GM12878 (cell line): ENCODE results near the gene NUDT22. TPM values are rescaled to one million over a fixed set of nuclear protein-coding genes. Genes with fewer than 3 reads are reported as not detected.
A peak's percentile ranks its signal among the peaks of the same experiment; 100 is the strongest.

Source experiments
- CTCF ChIP-seq, 3 experiments: IDR thresholded peaks in 2 of 3; conservative IDR thresholded peaks in 1 of 3; 2 replicates each; pipeline ENCODE4 v1.5.1; 2011; ENCODE audit warnings: low read depth in 3 of 3, low read length in 3 of 3, mild to moderate bottlenecking in 3 of 3, control low read depth in 2 of 3, moderate library complexity in 2 of 3, inconsistent platforms in 1 of 3, mixed read lengths in 1 of 3; ENCODE audit not compliant: control insufficient read depth in 2 of 3, insufficient read depth in 1 of 3; ENCODE audit errors: extremely low read depth in 1 of 3
- DPF2 ChIP-seq: fragments of 450-650 bp; IDR thresholded peaks from 2 replicates; pipeline ENCODE4 v1.6.1; 2017; ENCODE audit warnings: mild to moderate bottlenecking
- ESRRA ChIP-seq: IDR thresholded peaks from 2 replicates; pipeline ENCODE4 v1.6.1; 2012; ENCODE audit warnings: mild to moderate bottlenecking, low read length, improper control_type of control experiment
- IKZF1 ChIP-seq: fragments of 450-650 bp; conservative IDR thresholded peaks from 2 replicates; pipeline ENCODE4 v1.6.1; 2017; ENCODE audit warnings: antibody characterized with exemption, mild to moderate bottlenecking
- IRF3 ChIP-seq: fragments of 450-650 bp; IDR thresholded peaks from 2 replicates; pipeline ENCODE4 v1.6.1; 2014; ENCODE audit warnings: mild to moderate bottlenecking
- MTA2 ChIP-seq: fragments of 450-650 bp; IDR thresholded peaks from 2 replicates; pipeline ENCODE4 v1.6.1; 2016; ENCODE audit warnings: low read depth, mild to moderate bottlenecking, moderate library complexity
- MTA3 ChIP-seq: IDR thresholded peaks from 2 replicates; pipeline ENCODE4 v1.6.1; 2012; ENCODE audit warnings: low read length, inconsistent platforms, borderline replicate concordance
- POLR2AphosphoS2 ChIP-seq: IDR thresholded peaks from 2 replicates; pipeline ENCODE4 v1.6.1; 2011; ENCODE audit warnings: low read depth, mild to moderate bottlenecking, low read length, improper control_type of control experiment, moderate library complexity
- RAD51 ChIP-seq: fragments of 450-650 bp; IDR thresholded peaks from 2 replicates; pipeline ENCODE4 v1.6.1; 2016; ENCODE audit warnings: moderate library complexity, mild to moderate bottlenecking, inconsistent platforms
- RB1 ChIP-seq: fragments of 450-650 bp; formaldehyde crosslinking; IDR thresholded peaks from 2 replicates; pipeline ENCODE4 v1.6.1; 2017; ENCODE audit warnings: mild to moderate bottlenecking, borderline replicate concordance
- polyA plus RNA-seq, 11 experiments: library from polyadenylated mRNA; depleted of rRNA in 4 of 11; unstranded in 6 of 11; stranded (reverse) in 5 of 11; fragments of >200 nt; fragmentation: Nextera tagmentation in 4 of 11; fragmentation: Illumina TruSeq in 1 of 11; extraction: Ambion mirVana in 4 of 11; extraction: Trizol in 1 of 11; gene quantifications; 1 replicate in 1 of 11; 2 replicates in 10 of 11; pipeline versions ENCODE4 v1.2.1 to v1.2.3, GENCODE V29; 2011 to 2016; ENCODE audit warnings: inconsistent platforms in 2 of 11, missing spikeins in 2 of 11, low read depth in 1 of 11
- total RNA-seq, 4 experiments: library from RNA; depleted of rRNA in 3 of 4; stranded (reverse); fragments of >200 nt in 3 of 4; fragmentation: Illumina TruSeq in 1 of 4; extraction: Trizol in 1 of 4; gene quantifications; 2 replicates each; pipeline versions ENCODE4 v1.2.1 to v1.2.3, GENCODE V29; 2013 to 2021

The NUDT22 gene
- total and polyA plus RNA-seq, 10 of the 15 experiments (the other 5 are each of a cell fraction or from before 2014, with no cell fraction given): 6.7 to 115 (median 64.7) TPM

GRCh38 chr11:64268893-64269539, 42.9 kb downstream of the NUDT22 start (continued):
- no peak for TF ChIP-seq RAD51
- peak; percentile 20; the same call in 1 of the 2 replicates for TF ChIP-seq MTA2
- no peak; the same call in 1 of the 2 replicates for TF ChIP-seq POLR2AphosphoS2
- TF ChIP-seq ESRRA: no peak; the same call in 1 of the 2 replicates
- 0 out of 6 replicates have a peak, but pooled peaks of 2 of the 3 experiments have one; percentile 3 to 6 for TF ChIP-seq CTCF (IDR thresholded peaks at IDR 0.05 in 2 of 3, conservative IDR thresholded peaks at IDR 0.05 in 1 of 3; ENCODE audit: control insufficient read depth in 2 of 3, extremely low read depth in 1 of 3, insufficient read depth in 1 of 3, low read depth in 3 of 3, low read length in 3 of 3)
- 0 out of 2 replicates have a peak, but pooled peaks have one; percentile 5 for TF ChIP-seq RB1
- no peak for TF ChIP-seq IRF3
- TF ChIP-seq MTA3: no peak
- TF ChIP-seq IKZF1: peak; percentile 11; the same call in 1 of the 2 replicates
- 0 out of 2 replicates have a peak, but pooled peaks have one; percentile 50 for TF ChIP-seq DPF2
- TF ChIP-seq, all 136 proteins: peak for 14
